K562 (cell line): Measurements from ENCODE around the gene GORASP1. TPM values are rescaled to one million over a fixed set of nuclear protein-coding genes. Genes with fewer than 3 reads are reported as not detected.
A peak's percentile ranks its signal among the peaks of the same experiment; 100 is the strongest.

ENCODE experiments used
- ATAC-seq: fragments of 200-7000 bp; cut with Tn5 transposase; 3 replicates; pipeline ENCODE4 v1.9.1; 2020; ENCODE audit warnings: moderate library complexity
- BruUV-seq: library from RNA; stranded (reverse); fragments of 400-500 nt; replicated peaks from 2 replicates; lab custom pipeline; 2021; lab: Mats Ljungman, UMichigan
- CTCF ChIA-PET: fragments of 300-600 bp; formaldehyde crosslinking; extraction: SDS; loops from one replicate; lab custom pipeline; 2021; ENCODE audit warnings: low intra/inter-chr PET ratio; lab: Yijun Ruan, JAX
- POLR2A ChIA-PET: fragments of 300-600, 350-650 bp; sonication (Branson Sonifier 250); formaldehyde crosslinking; extraction: SDS; loops from one replicate; lab custom pipeline; 2021; ENCODE audit warnings: antibody characterized with exemption, inconsistent platforms; lab: Yijun Ruan, JAX
- DNase-seq, 4 experiments: peaks; one replicate each; pipeline versions ENCODE4 v3.0.0 to v3.0.0-alpha.2; 2011 to 2018; ENCODE audit warnings: low spot score in 3 of 4, mixed read lengths in 3 of 4; ENCODE audit errors: extremely low read depth in 1 of 4
- FAIRE-seq: peaks from 2 replicates; lab custom pipeline; 2011; peaks lifted over from hg19 to GRCh38; lab: Jason Lieb, UNC
- H2AFZ ChIP-seq: 2 replicates; pipeline ENCODE4 v1.6.0; 2011; ENCODE audit warnings: low read depth, low read length, control low read depth, inconsistent platforms
- H3K27ac ChIP-seq: fragments of 200-600 bp; 3 replicates; pipeline ENCODE4 v1.8.0; 2011; ENCODE audit warnings: low read depth, mild to moderate bottlenecking, control low read depth, inconsistent platforms, low read length, moderate library complexity, mixed read lengths; ENCODE audit errors: extremely low read depth
- H3K27me3 ChIP-seq, 2 experiments: fragments of 300-600 bp in 1 of 2; 2 replicates in 1 of 2; 3 replicates in 1 of 2; pipeline versions ENCODE4 v1.6.0 to v1.8.0; 2011; ENCODE audit warnings: inconsistent platforms in 2 of 2, low read length in 2 of 2, mild to moderate bottlenecking in 1 of 2, mixed read lengths in 1 of 2, moderate library complexity in 1 of 2; ENCODE audit not compliant: control insufficient read depth in 2 of 2, insufficient read depth in 2 of 2
- H3K36me3 ChIP-seq: fragments of 300-600 bp; 3 replicates; pipeline ENCODE4 v1.8.0; 2011; ENCODE audit warnings: mild to moderate bottlenecking, low read length, inconsistent platforms; ENCODE audit not compliant: control insufficient read depth, insufficient read depth
- H3K4me1 ChIP-seq, 2 experiments: fragments of 200-600 bp in 1 of 2; replicated peaks in 1 of 2; 2 replicates in 1 of 2; 3 replicates in 1 of 2; pipeline versions ENCODE4 v1.5.1 to v1.8.0; 2011; ENCODE audit warnings: inconsistent platforms in 2 of 2, low read length in 2 of 2, mild to moderate bottlenecking in 1 of 2, mixed read lengths in 1 of 2, moderate library complexity in 1 of 2; ENCODE audit not compliant: control insufficient read depth in 2 of 2, insufficient read depth in 2 of 2
- H3K4me2 ChIP-seq: 2 replicates; pipeline ENCODE4 v1.6.1; 2011; ENCODE audit warnings: low read length, control low read depth, inconsistent platforms, mixed read lengths; ENCODE audit not compliant: insufficient read depth
- H3K4me3 ChIP-seq: fragments of 200-600 bp; sonication (generic), shearing (Covaris generic); 2 replicates; pipeline ENCODE4 v1.5.1; 2016; ENCODE audit warnings: control low read depth, inconsistent platforms
- H3K79me2 ChIP-seq: fragments of 200-600 bp; 3 replicates; pipeline ENCODE4 v1.8.0; 2011; ENCODE audit warnings: low read length, inconsistent platforms; ENCODE audit not compliant: control insufficient read depth, insufficient read depth
- H3K9ac ChIP-seq, 2 experiments: 2 replicates each; pipeline versions ENCODE4 v1.6.0 to v1.6.1; 2011; ENCODE audit warnings: low read depth in 2 of 2, low read length in 2 of 2, control low read depth in 1 of 2, inconsistent platforms in 1 of 2, mild to moderate bottlenecking in 1 of 2, mixed read lengths in 1 of 2; ENCODE audit not compliant: insufficient read depth in 1 of 2
- H3K9me1 ChIP-seq: one replicate; pipeline ENCODE4 v1.6.0; 2011; ENCODE audit warnings: inconsistent platforms, mild to moderate bottlenecking, low read length, moderate library complexity; ENCODE audit not compliant: control insufficient read depth, insufficient read depth
- H3K9me3 ChIP-seq: replicated peaks from 2 replicates; pipeline ENCODE4 v1.5.1; 2011; ENCODE audit warnings: low read depth, low read length, inconsistent platforms; ENCODE audit not compliant: control insufficient read depth, insufficient read depth
- H4K20me1 ChIP-seq: replicated peaks from 2 replicates; pipeline ENCODE4 v1.6.1; 2011; ENCODE audit warnings: low read length, inconsistent platforms, mixed read lengths; ENCODE audit not compliant: control insufficient read depth, insufficient read depth
- BMI1 ChIP-seq: fragments of 150-350 bp; IDR thresholded peaks from 2 replicates; pipeline ENCODE4 v1.6.1; 2014; ENCODE audit warnings: low read length
- CHD4 ChIP-seq: fragments of 200-600 bp; sonication (generic); IDR thresholded peaks from 3 replicates; pipeline ENCODE4 v1.6.1; 2012; ENCODE audit warnings: low read depth, mild to moderate bottlenecking, mixed read lengths, low read length, inconsistent platforms; ENCODE audit not compliant: insufficient read depth, insufficient replicate concordance, poor library complexity, severe bottlenecking
- CREBBP ChIP-seq: IDR thresholded peaks from one replicate; pipeline ENCODE4 v1.6.1; 2012; ENCODE audit warnings: low read depth, mild to moderate bottlenecking, control low read depth, inconsistent platforms, low read length
- CTBP1 ChIP-seq: fragments of 450-650 bp; IDR thresholded peaks from 2 replicates; pipeline ENCODE4 v1.6.1; 2016; ENCODE audit warnings: borderline replicate concordance
- DDX20 ChIP-seq: fragments of 450-650 bp; IDR thresholded peaks from 2 replicates; pipeline ENCODE4 v1.6.1; 2016; ENCODE audit warnings: missing genetic modification characterization, low read depth, mild to moderate bottlenecking, missing compliant biosample characterization, moderate library complexity
- DMBX1 ChIP-seq: fragments of 250-450 bp; sonication (Bioruptor Pico); IDR thresholded peaks from 2 replicates; pipeline ENCODE4 v1.8.0; 2022; ENCODE audit warnings: inconsistent platforms, mild to moderate bottlenecking, moderate library complexity, borderline replicate concordance
- ELF4 ChIP-seq: fragments of 450-650 bp; formaldehyde crosslinking; IDR thresholded peaks from 2 replicates; pipeline ENCODE4 v1.4.0; 2022; ENCODE audit warnings: missing genetic modification characterization
- MYBL2 ChIP-seq, 2 experiments: fragments of 450-650 bp in 1 of 2; sonication (generic) in 1 of 2; formaldehyde crosslinking in 1 of 2; IDR thresholded peaks; 2 replicates each; pipeline versions ENCODE4 v1.6.1 to v1.8.1; 2017 to 2022; ENCODE audit warnings: borderline replicate concordance in 1 of 2, inconsistent platforms in 1 of 2, low read depth in 1 of 2, mild to moderate bottlenecking in 1 of 2, missing genetic modification reagents in 1 of 2, moderate library complexity in 1 of 2
- NFE2L1 ChIP-seq: fragments of 450-650 bp; IDR thresholded peaks from 2 replicates; pipeline ENCODE4 v1.6.1; 2016; ENCODE audit warnings: missing genetic modification characterization, low read depth, mild to moderate bottlenecking, missing compliant biosample characterization, moderate library complexity, borderline replicate concordance
- NFIC ChIP-seq: fragments of 450-650 bp; IDR thresholded peaks from 2 replicates; pipeline ENCODE4 v1.6.1; 2017; ENCODE audit warnings: mild to moderate bottlenecking, inconsistent platforms
- POLR2AphosphoS2 ChIP-seq: IDR thresholded peaks from 2 replicates; pipeline ENCODE4 v1.6.1; 2012; ENCODE audit warnings: low read length, improper control_type of control experiment
- RBFOX2 ChIP-seq: fragments of 200-400 bp; formaldehyde crosslinking; IDR thresholded peaks from 2 replicates; pipeline ENCODE4 v1.6.1; 2017; ENCODE audit warnings: low read depth, mild to moderate bottlenecking, low read length, moderate library complexity
- SIN3A ChIP-seq, 2 experiments: fragments of 150-350 bp in 1 of 2; IDR thresholded peaks; 2 replicates each; pipeline ENCODE4 v1.6.1; 2011 to 2016; ENCODE audit warnings: borderline replicate concordance in 2 of 2, low read depth in 2 of 2, low read length in 2 of 2, mild to moderate bottlenecking in 2 of 2, moderate library complexity in 2 of 2; ENCODE audit not compliant: control insufficient read depth in 1 of 2
- SPI1 ChIP-seq: IDR thresholded peaks from 2 replicates; pipeline ENCODE4 v1.6.1; 2011; ENCODE audit warnings: low read depth, low read length, control low read depth, borderline replicate concordance
- SUPT5H ChIP-seq: fragments of 450-650 bp; IDR thresholded peaks from 2 replicates; pipeline ENCODE4 v1.6.1; 2016
- TFAM ChIP-seq: fragments of 250-450 bp; sonication (Bioruptor Pico); conservative IDR thresholded peaks from 2 replicates; pipeline ENCODE4 v1.5.0; 2021; ENCODE audit warnings: mild to moderate bottlenecking, moderate library complexity
- WHSC1 ChIP-seq: IDR thresholded peaks from one replicate; pipeline ENCODE4 v1.6.1; 2012; ENCODE audit warnings: low read length, control low read depth, inconsistent platforms
- ZFX ChIP-seq: sonication (generic); formaldehyde crosslinking; IDR thresholded peaks from 2 replicates; pipeline ENCODE4 v1.8.0; 2022; ENCODE audit warnings: mild to moderate bottlenecking, missing genetic modification reagents, moderate library complexity
- ZNF583 ChIP-seq: fragments of 250-450 bp; sonication (Bioruptor Pico); IDR thresholded peaks from 2 replicates; pipeline ENCODE4 v1.4.0; 2020
- ZNF699 ChIP-seq: fragments of 250-450 bp; sonication (Bioruptor Pico); IDR thresholded peaks from 2 replicates; pipeline ENCODE4 v1.8.0; 2021; ENCODE audit warnings: mild to moderate bottlenecking, moderate library complexity; ENCODE audit not compliant: insufficient replicate concordance
- WGBS: fragments of 100-300 bp; shearing (Covaris generic); methylation state at CpG from one replicate; pipeline ENCODE4 v1.1.6; 2016; ENCODE audit warnings: low coverage, mixed read lengths; ENCODE audit not compliant: insufficient coverage; ENCODE audit errors: missing lambda C conversion rate; 5-methylcytosine and 5-hydroxymethylcytosine counted together
- in situ Hi-C: fragments of 300-500 bp; cut with MboI; formaldehyde crosslinking; loops from 4 replicates; pipeline ENCODE4 v1.15.0; 2018; ENCODE audit warnings: inconsistent platforms, mixed read lengths
- intact Hi-C: fragments of 100-400 bp; cut with micrococcal nuclease; formaldehyde crosslinking; loops from 2 replicates; pipeline ENCODE4 v1.14.2; 2022
- polyA plus RNA-seq, 8 experiments: library from polyadenylated mRNA; depleted of rRNA in 4 of 8; stranded (reverse) in 5 of 8; unstranded in 3 of 8; fragments of >200 nt; fragmentation: Nextera tagmentation in 2 of 8; fragmentation: Illumina TruSeq in 1 of 8; extraction: Ambion mirVana in 2 of 8; extraction: Trizol in 1 of 8; gene quantifications; 2 replicates each; pipeline versions ENCODE4 v1.2.1 to v1.2.3, GENCODE V29; 2011 to 2014; ENCODE audit warnings: inconsistent platforms in 1 of 8, missing spikeins in 1 of 8
- total RNA-seq, 7 experiments: library from RNA; depleted of rRNA in 6 of 7; stranded (reverse); fragments of >200 nt in 6 of 7; fragmentation: Illumina TruSeq in 2 of 7; extraction: Trizol in 2 of 7; gene quantifications; 2 replicates each; pipeline versions ENCODE4 v1.2.1 to v1.2.3, GENCODE V29; 2011 to 2021; ENCODE audit warnings: low replicate concordance in 1 of 7
- TF ChIP-seq, protein P1 (sequence below): fragments of 200-800 bp; sonication (Bioruptor generic); IDR thresholded peaks from 2 replicates; pipeline ENCODE4 v1.6.1; 2017; ENCODE audit warnings: missing genetic modification characterization, missing compliant biosample characterization

The GORASP1 gene
- total and polyA plus RNA-seq, 9 of the 15 experiments (the other 6 are each of a cell fraction or from before 2014, with no cell fraction given) = 8.4 to 87.9 (median 67.6) TPM

- WGBS = 69% methylated on average over 4 of the region's 4 CpGs
- no peak for TF ChIP-seq DDX20 (tag)
- no peak for TF ChIP-seq BMI1
- no peak for TF ChIP-seq CREBBP
- TF ChIP-seq SUPT5H = peak; percentile 29; the same call in 1 of the 2 replicates
- TF ChIP-seq SIN3A (IDR thresholded peaks at IDR 0.05; ENCODE audit: borderline replicate concordance in 2 of 2, control insufficient read depth in 1 of 2, low read depth in 2 of 2, low read length in 2 of 2) = 0 out of 4 replicates have a peak, but pooled peaks of 1 of the 2 experiments have one; percentile 6
- TF ChIP-seq ELF4 (CRISPR knock-in tag) = no peak
- TF ChIP-seq NFIC = peak; percentile 54; the same call in 1 of the 2 replicates
- no peak for TF ChIP-seq WHSC1
- TF ChIP-seq DMBX1 (CRISPR knock-in tag) = no peak
- TF ChIP-seq NFE2L1 (tag) = no peak
- peak; percentile 25; the same call in 1 of the 2 replicates for TF ChIP-seq SPI1
- no peak for TF ChIP-seq ZNF583 (CRISPR knock-in tag)
- TF ChIP-seq ZFX (CRISPR knock-in tag) = no peak
- TF ChIP-seq MYBL2 (IDR thresholded peaks at IDR 0.05; ENCODE audit: low read depth) = no peak
- no peak for TF ChIP-seq MYBL2 (CRISPR knock-in tag; IDR thresholded peaks at IDR 0.05; ENCODE audit: borderline replicate concordance)
- TF ChIP-seq CTBP1 = peak; percentile 14; the same call in 1 of the 2 replicates
- TF ChIP-seq POLR2AphosphoS2 = peak; percentile 61; the same call in 1 of the 2 replicates
- TF ChIP-seq, protein P1, sequence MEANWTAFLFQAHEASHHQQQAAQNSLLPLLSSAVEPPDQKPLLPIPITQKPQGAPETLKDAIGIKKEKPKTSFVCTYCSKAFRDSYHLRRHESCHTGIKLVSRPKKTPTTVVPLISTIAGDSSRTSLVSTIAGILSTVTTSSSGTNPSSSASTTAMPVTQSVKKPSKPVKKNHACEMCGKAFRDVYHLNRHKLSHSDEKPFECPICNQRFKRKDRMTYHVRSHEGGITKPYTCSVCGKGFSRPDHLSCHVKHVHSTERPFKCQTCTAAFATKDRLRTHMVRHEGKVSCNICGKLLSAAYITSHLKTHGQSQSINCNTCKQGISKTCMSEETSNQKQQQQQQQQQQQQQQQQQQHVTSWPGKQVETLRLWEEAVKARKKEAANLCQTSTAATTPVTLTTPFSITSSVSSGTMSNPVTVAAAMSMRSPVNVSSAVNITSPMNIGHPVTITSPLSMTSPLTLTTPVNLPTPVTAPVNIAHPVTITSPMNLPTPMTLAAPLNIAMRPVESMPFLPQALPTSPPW = 0 out of 2 replicates have a peak, but pooled peaks have one; percentile 22
- TF ChIP-seq RBFOX2 = peak; percentile 55; the same call in 1 of the 2 replicates
- no peak for TF ChIP-seq TFAM (CRISPR knock-in tag)
- TF ChIP-seq CHD4 = no peak
- TF ChIP-seq ZNF699 (CRISPR knock-in tag) = no peak
These were observed 34.0 kb upstream of the GORASP1 start for GRCh38 chr3:39141171-39141995.

More at GRCh38 chr3:39141171-39141995, 34.0 kb upstream of the GORASP1 start:
- POLR2A ChIA-PET = interaction anchor here (0.6 to 2.5 kb wide), 9 partner anchors 9 to 1052 kb away, joined by 3 to 21 read pairs (median 3); no protein-coding TSS in a partner anchor
- peak in 2 of 4 experiments; percentile 34 to 40 for DNase-seq
- no TSS peak for BruUV-seq
- no peak overlapping the region for H3K4me3 ChIP-seq
- FAIRE-seq = no peak
- peaks cover 5% of the 10 kb centered on the region; the same call in 2 of the 3 replicates for H3K79me2 ChIP-seq
- peak overlapping the region in 1 of 2 experiments; percentile 84; a peak in 2 of 4 replicates for H3K9ac ChIP-seq
- ATAC-seq = peak; percentile 69
- H3K27me3 ChIP-seq = no peaks in the 10 kb centered on the region
- H3K4me1 ChIP-seq = peaks cover 8 to 20% of the 10 kb centered on the region in 2 experiments; a peak in 4 of 5 replicates
- no peak overlapping the region for H3K27ac ChIP-seq
- peaks cover 1% of the 10 kb centered on the region for H3K9me1 ChIP-seq
- no peak overlapping the region for H3K4me2 ChIP-seq
- H3K36me3 ChIP-seq = peaks cover 65% of the 10 kb centered on the region
- in situ Hi-C loops = no loop called here
- CTCF ChIA-PET = no interaction called here
- no peak overlapping the region for H2AFZ ChIP-seq
- intact Hi-C loops = no loop called here
- H3K9me3 ChIP-seq = no peaks in the 10 kb centered on the region
- peaks cover 33% of the 10 kb centered on the region for H4K20me1 ChIP-seq
